ENCODE data around the gene GALNT16.

The GALNT16 gene

GRCh38 chr14:69313176-69313575, 53.2 kb downstream of the GALNT16 start:
- Histone ChIP-seq H3K27me3 (ENCODE audit: control insufficient read depth, low read length) (peaks cover 2% of the 10 kb centered on the region; the same call in 1 of the 2 replicates), H3K9me3 (ENCODE audit: control insufficient read depth, insufficient read depth, low read length) (no peaks in the 10 kb centered on the region), H4K20me1 (ENCODE audit: control insufficient read depth, insufficient read depth, low read depth, low read length) (no peaks in the 10 kb centered on the region), H3K27ac (ENCODE audit: low read depth, low read length) (no peak overlapping the region), H3K79me2 (ENCODE audit: control insufficient read depth, low read length) (no peaks in the 10 kb centered on the region), H3K9me2 (replicated peaks; ENCODE audit: control insufficient read depth, low read length) (no peaks in the 10 kb centered on the region), H3K36me3 (ENCODE audit: control insufficient read depth, low read length) (no peaks in the 10 kb centered on the region), H3K4me1 (ENCODE audit: control insufficient read depth, low read length) (peaks cover 9% of the 10 kb centered on the region), H3F3A (ENCODE audit: control insufficient read depth, insufficient read depth) (no peaks in the 10 kb centered on the region), H3K4me3 (ENCODE audit: low read length) (no peak overlapping the region), H3K4me2 (ENCODE audit: low read length) (no peak overlapping the region)
- TF ChIP-seq EZH2phosphoT487 (IDR thresholded peaks at IDR 0.05; ENCODE audit: borderline replicate concordance, low read length): no peak
- no peak for TF ChIP-seq CTCF (IDR thresholded peaks at IDR 0.05; ENCODE audit: low read depth, low read length, poor library complexity, severe bottlenecking)

- Histone ChIP-seq H3K79me2 (ENCODE audit: control insufficient read depth, low read length) (no peaks in the 10 kb centered on the region), H4K20me1 (ENCODE audit: control insufficient read depth, insufficient read depth, low read depth, low read length) (no peaks in the 10 kb centered on the region), H3K27ac (ENCODE audit: low read depth, low read length) (no peak overlapping the region), H3K9me2 (replicated peaks; ENCODE audit: control insufficient read depth, low read length) (no peaks in the 10 kb centered on the region), H3F3A (ENCODE audit: control insufficient read depth, insufficient read depth) (no peaks in the 10 kb centered on the region), H3K27me3 (ENCODE audit: control insufficient read depth, low read length) (no peaks in the 10 kb centered on the region), H3K4me2 (ENCODE audit: low read length) (no peak overlapping the region), H3K4me3 (ENCODE audit: low read length) (no peak overlapping the region), H3K4me1 (ENCODE audit: control insufficient read depth, low read length) (peaks cover 18% of the 10 kb centered on the region), H3K9me3 (ENCODE audit: control insufficient read depth, insufficient read depth, low read length) (no peaks in the 10 kb centered on the region), H3K36me3 (ENCODE audit: control insufficient read depth, low read length) (no peaks in the 10 kb centered on the region)
- no peak for TF ChIP-seq CTCF (IDR thresholded peaks at IDR 0.05; ENCODE audit: low read depth, low read length, poor library complexity, severe bottlenecking)
- no peak for TF ChIP-seq EZH2phosphoT487 (IDR thresholded peaks at IDR 0.05; ENCODE audit: borderline replicate concordance, low read length)
Measured at GRCh38 chr14:69314327-69314726, 54.4 kb downstream of the GALNT16 start.

GRCh38 chr14:69315301-69315700, 55.3 kb downstream of the GALNT16 start:
- Histone ChIP-seq H3K27ac (ENCODE audit: low read depth, low read length) (no peak overlapping the region), H3K4me1 (ENCODE audit: control insufficient read depth, low read length) (peaks cover 18% of the 10 kb centered on the region), H3K79me2 (ENCODE audit: control insufficient read depth, low read length) (no peaks in the 10 kb centered on the region), H3K4me3 (ENCODE audit: low read length) (no peak overlapping the region), H3K4me2 (ENCODE audit: low read length) (no peak overlapping the region), H3F3A (ENCODE audit: control insufficient read depth, insufficient read depth) (no peaks in the 10 kb centered on the region), H4K20me1 (ENCODE audit: control insufficient read depth, insufficient read depth, low read depth, low read length) (no peaks in the 10 kb centered on the region), H3K27me3 (ENCODE audit: control insufficient read depth, low read length) (no peaks in the 10 kb centered on the region), H3K9me3 (ENCODE audit: control insufficient read depth, insufficient read depth, low read length) (no peaks in the 10 kb centered on the region), H3K36me3 (ENCODE audit: control insufficient read depth, low read length) (no peaks in the 10 kb centered on the region), H3K9me2 (replicated peaks; ENCODE audit: control insufficient read depth, low read length) (no peaks in the 10 kb centered on the region)
- no peak for TF ChIP-seq CTCF (IDR thresholded peaks at IDR 0.05; ENCODE audit: low read depth, low read length, poor library complexity, severe bottlenecking)

Measured in DOHH2 (cell line).